HG03159 (cell line): ENCODE results near the gene SHISA9.

Experiments used
- ATAC-seq: cut with Tn5 transposase; IDR thresholded peaks from one replicate; pipeline ENCODE4 v1.9.1; 2021; ENCODE audit warnings: mild to moderate bottlenecking, moderate library complexity; ENCODE audit not compliant: unreplicated experiment

Gene SHISA9

GRCh38 chr16:13158427-13158826 lies 257.0 kb downstream of the SHISA9 start:
- ATAC-seq, result no peak

GRCh38 chr16:13165024-13165423 lies 263.6 kb downstream of the SHISA9 start:
- ATAC-seq, result no peak

- no peak for ATAC-seq
Observed at GRCh38 chr16:13168091-13168572, 266.7 kb downstream of the SHISA9 start.

- ATAC-seq, result no peak
Observed at GRCh38 chr16:13171313-13171712, 269.9 kb downstream of the SHISA9 start.

GRCh38 chr16:13176711-13177110 lies 275.3 kb downstream of the SHISA9 start:
- ATAC-seq, result no peak

GRCh38 chr16:13178318-13178717 lies 276.9 kb downstream of the SHISA9 start:
- ATAC-seq, result no peak

GRCh38 chr16:13181432-13181831 lies 280.0 kb downstream of the SHISA9 start:
- no peak for ATAC-seq

GRCh38 chr16:13186813-13187212 lies 285.4 kb downstream of the SHISA9 start:
- ATAC-seq, result no peak

- no peak for ATAC-seq
Observed at GRCh38 chr16:13189250-13189649, 287.9 kb downstream of the SHISA9 start.

- no peak for ATAC-seq
Observed at GRCh38 chr16:13193721-13194120, 292.3 kb downstream of the SHISA9 start.

GRCh38 chr16:13194766-13195165 lies 293.4 kb downstream of the SHISA9 start:
- ATAC-seq, result no peak

- ATAC-seq, result no peak
Observed at GRCh38 chr16:13203725-13204124, 302.3 kb downstream of the SHISA9 start.

- no peak for ATAC-seq
Observed at GRCh38 chr16:13205352-13205751, 304.0 kb downstream of the SHISA9 start.

GRCh38 chr16:13206606-13207005 lies 305.2 kb downstream of the SHISA9 start:
- ATAC-seq, result no peak

- ATAC-seq, result no peak
Observed at GRCh38 chr16:13207151-13207550, 305.8 kb downstream of the SHISA9 start.

- no peak for ATAC-seq
Observed at GRCh38 chr16:13223666-13224065, 322.3 kb downstream of the SHISA9 start.

GRCh38 chr16:13229039-13229438 lies 327.6 kb downstream of the SHISA9 start:
- ATAC-seq, result no peak

GRCh38 chr16:13231365-13231764 lies 330.0 kb downstream of the SHISA9 start:
- no peak for ATAC-seq

- no peak for ATAC-seq
Observed at GRCh38 chr16:13234999-13235398, 333.6 kb downstream of the SHISA9 start.

GRCh38 chr16:13236308-13236707 lies 334.9 kb downstream of the SHISA9 start:
- ATAC-seq, result no peak

- ATAC-seq, result no peak
Observed at GRCh38 chr16:13238182-13238581, 336.8 kb downstream of the SHISA9 start.

GRCh38 chr16:13242201-13242600 lies 340.8 kb downstream of the SHISA9 start:
- no peak for ATAC-seq

GRCh38 chr16:13244770-13245169 lies 343.4 kb downstream of the SHISA9 start:
- no peak for ATAC-seq
